Melanocyte of skin (primary cell): Measurements from ENCODE around the gene TTC1. TPM values are rescaled to one million over a fixed set of nuclear protein-coding genes. Genes with fewer than 3 reads are reported as not detected.

Experiments
- small RNA-seq, 2 donors: library from RNA; depleted of rRNA; stranded (forward); fragments of <200 nt; gene quantifications; one replicate each; pipeline ENCODE3, GENCODE V24; 2012
- total RNA-seq, 2 donors: library from RNA; depleted of rRNA; stranded (reverse); fragments of >200 nt; gene quantifications; 2 replicates each; pipeline ENCODE4 v1.2.3, GENCODE V29; 2012

TTC1 gene, protein sequence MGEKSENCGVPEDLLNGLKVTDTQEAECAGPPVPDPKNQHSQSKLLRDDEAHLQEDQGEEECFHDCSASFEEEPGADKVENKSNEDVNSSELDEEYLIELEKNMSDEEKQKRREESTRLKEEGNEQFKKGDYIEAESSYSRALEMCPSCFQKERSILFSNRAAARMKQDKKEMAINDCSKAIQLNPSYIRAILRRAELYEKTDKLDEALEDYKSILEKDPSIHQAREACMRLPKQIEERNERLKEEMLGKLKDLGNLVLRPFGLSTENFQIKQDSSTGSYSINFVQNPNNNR
- 10 to 100 TPM; 39.2 to 51.3 TPM for total RNA-seq

GRCh38 chr5:160008877-160009590 lies at the start of gene TTC1:
Gene TTC1, plus strand, starts transcription at chr5:160009139. Its CDS starts 1,390 bp downstream, at chr5:160010529.

Small RNA genes within 50 kb of the gene (small RNA-seq; reads per million reads assigned to genes)
- 0 reads per million in 2 donors for gene RF00019

Other genes starting within 250 kb of the TTC1 start
- gene ADRA1B, start 92.7 kb upstream of the TTC1 start, total RNA-seq, result 1 to 10 TPM; 2.7 to 9.3 TPM
- gene PWWP2A, start 110.3 kb downstream of the TTC1 start, total RNA-seq, result 10 to 100 TPM; 13.3 to 13.8 TPM
- not detected for gene FABP6, start 220.4 kb downstream of the TTC1 start, total RNA-seq